MCF 10A (cell line): Measurements from ENCODE around the gene COL23A1. TPM values are rescaled to one million over a fixed set of nuclear protein-coding genes. Genes with fewer than 3 reads are reported as not detected.

Experiments used
- BruUV-seq: library from RNA; stranded (reverse); fragments of 400-500 nt; replicated peaks from 2 replicates; lab custom pipeline; 2021; lab: Mats Ljungman, UMichigan
- CTCF ChIA-PET: fragments of 300-600 bp; sonication (Branson Sonifier 250); formaldehyde crosslinking; extraction: SDS; loops from one replicate; lab custom pipeline; 2021; ENCODE audit warnings: antibody characterized with exemption, inconsistent platforms; lab: Yijun Ruan, JAX
- POLR2A ChIA-PET: fragments of 300-600, 350-650 bp; sonication (Branson Sonifier 250); formaldehyde crosslinking; extraction: SDS; loops from one replicate; lab custom pipeline; 2020; ENCODE audit warnings: antibody characterized with exemption, inconsistent platforms; lab: Yijun Ruan, JAX
- DNase-seq: peaks from one replicate; pipeline ENCODE4 v3.0.0-alpha.2; 2018; ENCODE audit not compliant: unreplicated experiment
- H3K27ac Mint-ChIP-seq: one replicate; pipeline ENCODE4 v1.8.0; 2022; ENCODE audit warnings: mild to moderate bottlenecking, low read depth, mixed read lengths; ENCODE audit not compliant: unreplicated experiment
- H3K27me3 Mint-ChIP-seq: one replicate; pipeline ENCODE4 v1.8.0; 2022; ENCODE audit warnings: mixed read lengths; ENCODE audit not compliant: insufficient read depth, unreplicated experiment
- H3K36me3 Mint-ChIP-seq: one replicate; pipeline ENCODE4 v1.8.0; 2022; ENCODE audit warnings: mild to moderate bottlenecking, moderate library complexity, mixed read lengths; ENCODE audit not compliant: insufficient read depth, unreplicated experiment
- H3K4me1 Mint-ChIP-seq: one replicate; pipeline ENCODE4 v1.8.0; 2022; ENCODE audit warnings: mixed read lengths; ENCODE audit not compliant: insufficient read depth, unreplicated experiment
- H3K4me3 Mint-ChIP-seq: one replicate; pipeline ENCODE4 v1.8.0; 2022; ENCODE audit warnings: mild to moderate bottlenecking, moderate library complexity, mixed read lengths; ENCODE audit not compliant: unreplicated experiment
- H3K9me3 Mint-ChIP-seq: one replicate; pipeline ENCODE4 v1.8.0; 2022; ENCODE audit warnings: mixed read lengths; ENCODE audit not compliant: unreplicated experiment
- CTCF ChIP-seq: fragments of 200-600 bp; IDR thresholded peaks from one replicate; pipeline ENCODE4 v1.8.0; 2022; ENCODE audit warnings: antibody characterized with exemption, mild to moderate bottlenecking; ENCODE audit not compliant: unreplicated experiment
- intact Hi-C: fragments of 100-400 bp; cut with micrococcal nuclease; formaldehyde crosslinking; loops from 2 replicates; pipeline ENCODE4 v1.14.1; 2022
- total RNA-seq: library from RNA; stranded (reverse); gene quantifications from 2 replicates; pipeline ENCODE4 v1.2.3, GENCODE V29; 2022

COL23A1 gene
- total RNA-seq, 1 experiment from 2014 or later = not detected

GRCh38 chr5:178460174-178460573 is 130.0 kb downstream of the COL23A1 start:
- Mint-ChIP-seq H3K27ac (no peak overlapping the region), H3K4me3 (no peak overlapping the region), H3K9me3 (no peaks in the 10 kb centered on the region), H3K36me3 (no peaks in the 10 kb centered on the region), H3K27me3 (no peaks in the 10 kb centered on the region), H3K4me1 (peaks cover 5% of the 10 kb centered on the region)
- no peak for TF ChIP-seq CTCF
- BruUV-seq = no TSS peak
- DNase-seq = no peak
- intact Hi-C loops = loop anchor here (5.0 kb wide), 1 partner anchor 377 kb away; no protein-coding TSS in a partner anchor
- POLR2A ChIA-PET = no interaction called here
- CTCF ChIA-PET = interaction anchor here (0.6 to 3.8 kb wide), 13 partner anchors 8 to 187 kb away, joined by 3 to 27 read pairs (median 8); no protein-coding TSS in a partner anchor

- CTCF ChIA-PET = interaction anchor here (0.6 to 0.9 kb wide), 3 partner anchors 9 to 107 kb away, joined by 3 read pairs; no protein-coding TSS in a partner anchor
- BruUV-seq = no TSS peak
- POLR2A ChIA-PET = no interaction called here
- Mint-ChIP-seq H3K9me3 (no peaks in the 10 kb centered on the region), H3K4me1 (peaks cover 12% of the 10 kb centered on the region), H3K27ac (no peak overlapping the region), H3K27me3 (no peaks in the 10 kb centered on the region), H3K36me3 (no peaks in the 10 kb centered on the region), H3K4me3 (no peak overlapping the region)
- intact Hi-C loops = no loop called here
- no peak for DNase-seq
- TF ChIP-seq CTCF = no peak
These were observed 132.1 kb downstream of the COL23A1 start for GRCh38 chr5:178458140-178458539.

- Mint-ChIP-seq H3K9me3 (no peaks in the 10 kb centered on the region), H3K36me3 (no peaks in the 10 kb centered on the region), H3K27ac (no peak overlapping the region), H3K4me1 (peaks cover 17% of the 10 kb centered on the region), H3K27me3 (no peaks in the 10 kb centered on the region), H3K4me3 (no peak overlapping the region)
- DNase-seq = no peak
- intact Hi-C loops = no loop called here
- ChIA-PET POLR2A (no interaction called here), CTCF (interaction anchor here (0.6 kb wide), 1 partner anchor 107 kb away, joined by 3 read pairs; no protein-coding TSS in a partner anchor)
- TF ChIP-seq CTCF = no peak
- no TSS peak for BruUV-seq
These were observed 132.7 kb downstream of the COL23A1 start for GRCh38 chr5:178457471-178457870.

GRCh38 chr5:178455480-178455835 is 134.7 kb downstream of the COL23A1 start:
- no peaks in the 10 kb centered on the region for H3K9me3 Mint-ChIP-seq
- no peak overlapping the region for H3K4me3 Mint-ChIP-seq
- no peak for TF ChIP-seq CTCF
- no peaks in the 10 kb centered on the region for H3K27me3 Mint-ChIP-seq
- intact Hi-C loops = no loop called here
- no peaks in the 10 kb centered on the region for H3K36me3 Mint-ChIP-seq
- no TSS peak for BruUV-seq
- H3K27ac Mint-ChIP-seq = no peak overlapping the region
- no peak for DNase-seq
- POLR2A ChIA-PET = interaction anchor here (0.8 kb wide), 1 partner anchor 10 kb away, joined by 4 read pairs; no protein-coding TSS in a partner anchor
- CTCF ChIA-PET = interaction anchor here (0.6 kb wide), 1 partner anchor 46 kb away, joined by 3 read pairs; no protein-coding TSS in a partner anchor
- H3K4me1 Mint-ChIP-seq = peaks cover 12% of the 10 kb centered on the region
